BJ (cell line): ENCODE results near the gene RBM4B. TPM values are rescaled to one million over a fixed set of nuclear protein-coding genes. Genes with fewer than 3 reads are reported as not detected.

Experiments used
- CTCF ChIA-PET: fragments of 350-600 bp; formaldehyde crosslinking; extraction: SDS; loops from one replicate; lab custom pipeline; 2021; ENCODE audit warnings: antibody characterized with exemption, inconsistent platforms; lab: Yijun Ruan, JAX
- POLR2A ChIA-PET: fragments of 300-600 bp; sonication (Branson Sonifier 250); formaldehyde crosslinking; extraction: SDS; loops from one replicate; lab custom pipeline; 2021; ENCODE audit warnings: antibody characterized with exemption; lab: Charles Lee
- DNase-seq: peaks from one replicate; pipeline ENCODE4 v3.0.0-alpha.2; 2011; ENCODE audit warnings: low read depth
- H3K27me3 ChIP-seq: 2 replicates; pipeline ENCODE4 v1.6.0; 2011; ENCODE audit warnings: low read length; ENCODE audit not compliant: control insufficient read depth, insufficient read depth
- H3K36me3 ChIP-seq: 2 replicates; pipeline ENCODE4 v1.5.1; 2011; ENCODE audit warnings: low read length; ENCODE audit not compliant: control insufficient read depth, insufficient read depth
- H3K4me3 ChIP-seq: 2 replicates; pipeline ENCODE4 v1.5.1; 2011; ENCODE audit warnings: low read depth, mild to moderate bottlenecking, control low read depth, low read length
- polyA plus RNA-seq: library from polyadenylated mRNA; depleted of rRNA; stranded (reverse); fragments of >200 nt; gene quantifications from 2 replicates; pipeline ENCODE4 v1.2.3, GENCODE V29; 2011
- TF ChIP-seq, protein P1 (sequence below): IDR thresholded peaks from 2 replicates; pipeline ENCODE4 v1.5.1; 2011; ENCODE audit warnings: low read depth, mild to moderate bottlenecking, control low read depth, inconsistent platforms, low read length, moderate library complexity; ENCODE audit not compliant: insufficient read depth

RBM4B gene
- polyA plus RNA-seq, 1 experiment, result 26.7 TPM

DNA sequence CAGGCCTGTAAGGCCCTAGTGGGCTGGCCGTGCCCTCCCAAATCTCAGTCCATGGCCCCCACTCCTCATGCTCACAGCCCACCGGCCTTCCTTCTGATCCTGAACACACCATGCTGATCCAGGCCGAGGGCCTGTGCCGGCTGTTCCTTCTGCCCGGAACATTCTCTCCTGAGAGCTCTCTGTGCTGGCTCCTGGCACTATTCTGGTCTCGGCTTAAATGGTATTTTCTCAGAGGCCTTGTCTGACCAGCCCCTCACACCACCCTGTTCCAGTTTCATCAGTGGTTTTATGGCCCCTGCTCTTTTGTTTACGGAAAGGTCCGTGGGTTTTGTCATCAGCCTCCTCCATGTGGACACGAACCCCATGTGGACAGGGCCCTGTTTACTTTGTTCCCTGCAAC is 29.3 kb upstream of the RBM4B start:
- Histone ChIP-seq H3K36me3 (no peaks in the 10 kb centered on the region), H3K4me3 (no peak overlapping the region), H3K27me3 (no peaks in the 10 kb centered on the region)
- TF ChIP-seq, protein P1, sequence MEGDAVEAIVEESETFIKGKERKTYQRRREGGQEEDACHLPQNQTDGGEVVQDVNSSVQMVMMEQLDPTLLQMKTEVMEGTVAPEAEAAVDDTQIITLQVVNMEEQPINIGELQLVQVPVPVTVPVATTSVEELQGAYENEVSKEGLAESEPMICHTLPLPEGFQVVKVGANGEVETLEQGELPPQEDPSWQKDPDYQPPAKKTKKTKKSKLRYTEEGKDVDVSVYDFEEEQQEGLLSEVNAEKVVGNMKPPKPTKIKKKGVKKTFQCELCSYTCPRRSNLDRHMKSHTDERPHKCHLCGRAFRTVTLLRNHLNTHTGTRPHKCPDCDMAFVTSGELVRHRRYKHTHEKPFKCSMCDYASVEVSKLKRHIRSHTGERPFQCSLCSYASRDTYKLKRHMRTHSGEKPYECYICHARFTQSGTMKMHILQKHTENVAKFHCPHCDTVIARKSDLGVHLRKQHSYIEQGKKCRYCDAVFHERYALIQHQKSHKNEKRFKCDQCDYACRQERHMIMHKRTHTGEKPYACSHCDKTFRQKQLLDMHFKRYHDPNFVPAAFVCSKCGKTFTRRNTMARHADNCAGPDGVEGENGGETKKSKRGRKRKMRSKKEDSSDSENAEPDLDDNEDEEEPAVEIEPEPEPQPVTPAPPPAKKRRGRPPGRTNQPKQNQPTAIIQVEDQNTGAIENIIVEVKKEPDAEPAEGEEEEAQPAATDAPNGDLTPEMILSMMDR, result no peak
- ChIA-PET CTCF (interaction anchor here (0.6 kb wide), 1 partner anchor 23 kb away, joined by 3 read pairs; no protein-coding TSS in a partner anchor), POLR2A (no interaction called here)
- no peak for DNase-seq

DNA sequence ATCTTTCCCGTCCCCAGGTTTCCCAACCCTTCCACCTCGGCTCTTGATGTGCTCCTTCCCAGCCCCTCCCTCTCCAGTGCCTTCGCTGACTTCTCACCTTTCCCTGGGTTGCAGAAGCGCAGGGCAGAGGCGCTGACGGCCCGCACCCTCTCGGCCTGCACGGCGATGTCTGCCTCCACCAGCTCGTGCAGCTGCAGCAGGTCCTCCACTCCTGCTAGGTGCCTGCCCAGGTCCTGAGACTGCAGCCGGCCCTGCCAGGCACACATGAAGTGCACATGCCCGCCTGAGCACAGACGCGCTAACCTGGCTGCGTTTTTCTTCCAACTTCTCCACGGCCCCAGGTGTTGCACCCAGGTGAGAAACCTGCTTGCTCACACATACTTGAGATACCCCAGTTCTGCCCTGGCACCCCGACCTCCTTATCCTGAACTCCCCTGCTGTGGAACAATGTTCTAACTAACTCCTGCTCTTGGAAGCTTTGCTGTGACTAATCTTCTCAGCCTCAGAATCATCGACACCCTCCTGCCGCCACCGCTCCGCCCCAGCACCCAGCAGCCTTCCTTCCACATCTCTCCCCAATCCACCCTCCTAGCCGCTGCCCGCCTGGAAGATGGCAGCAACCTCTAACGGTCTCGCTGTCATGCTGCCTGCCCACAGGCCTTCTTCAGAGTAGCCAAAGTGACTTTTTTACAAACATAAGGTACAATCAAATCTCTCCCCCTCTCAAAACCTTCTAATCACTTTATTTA is 28.1 kb upstream of the RBM4B start:
- TF ChIP-seq, protein P1, result no peak
- CTCF ChIA-PET, result interaction anchor here (0.9 to 1.2 kb wide), 2 partner anchors 10 to 20 kb away, joined by 3 read pairs; no protein-coding TSS in a partner anchor
- POLR2A ChIA-PET, result no interaction called here
- Histone ChIP-seq H3K36me3 (no peaks in the 10 kb centered on the region), H3K27me3 (no peaks in the 10 kb centered on the region), H3K4me3 (no peak overlapping the region)
- DNase-seq, result no peak

DNA sequence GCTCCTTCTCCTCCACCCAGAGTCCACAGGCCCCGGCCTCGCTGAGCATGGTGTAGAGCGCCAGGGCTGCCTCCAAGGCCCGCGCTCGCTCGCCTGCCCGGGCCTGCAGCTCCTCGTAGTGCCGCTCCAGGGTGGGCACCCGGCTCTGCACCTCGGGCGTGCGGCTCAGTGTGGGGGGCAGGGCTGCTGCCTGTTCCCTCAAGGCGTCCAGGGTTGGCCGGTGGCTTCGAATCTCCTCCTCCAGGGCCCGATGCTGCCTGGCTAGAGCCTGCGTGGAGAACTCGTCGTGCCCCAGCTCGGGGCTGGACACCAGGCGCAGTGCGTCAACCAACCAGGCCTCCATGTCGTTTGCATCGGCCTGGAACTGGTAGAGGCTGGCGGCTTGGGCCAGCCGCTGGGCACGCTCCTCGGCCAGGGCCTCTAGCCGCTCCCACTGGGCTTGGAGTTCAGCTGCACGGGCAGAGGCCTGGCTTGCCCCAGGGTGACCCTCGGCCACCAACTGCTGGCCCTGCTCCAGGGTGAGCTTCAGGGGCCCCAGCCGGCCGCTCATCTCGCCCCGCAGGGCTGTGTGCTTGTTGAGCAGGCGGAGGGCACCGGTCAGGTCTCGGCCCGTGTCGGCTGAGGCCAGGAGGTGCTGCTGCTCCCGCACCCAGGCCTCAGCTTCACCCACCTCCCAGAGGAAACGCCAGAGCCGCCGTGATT is 27.1 kb upstream of the RBM4B start:
- POLR2A ChIA-PET, result no interaction called here
- no peak for DNase-seq
- Histone ChIP-seq H3K36me3 (no peaks in the 10 kb centered on the region), H3K4me3 (no peak overlapping the region), H3K27me3 (no peaks in the 10 kb centered on the region)
- TF ChIP-seq, protein P1, result no peak
- CTCF ChIA-PET, result interaction anchor here (0.9 to 1.2 kb wide), 2 partner anchors 9 to 10 kb away, joined by 3 to 5 read pairs; no protein-coding TSS in a partner anchor

DNA sequence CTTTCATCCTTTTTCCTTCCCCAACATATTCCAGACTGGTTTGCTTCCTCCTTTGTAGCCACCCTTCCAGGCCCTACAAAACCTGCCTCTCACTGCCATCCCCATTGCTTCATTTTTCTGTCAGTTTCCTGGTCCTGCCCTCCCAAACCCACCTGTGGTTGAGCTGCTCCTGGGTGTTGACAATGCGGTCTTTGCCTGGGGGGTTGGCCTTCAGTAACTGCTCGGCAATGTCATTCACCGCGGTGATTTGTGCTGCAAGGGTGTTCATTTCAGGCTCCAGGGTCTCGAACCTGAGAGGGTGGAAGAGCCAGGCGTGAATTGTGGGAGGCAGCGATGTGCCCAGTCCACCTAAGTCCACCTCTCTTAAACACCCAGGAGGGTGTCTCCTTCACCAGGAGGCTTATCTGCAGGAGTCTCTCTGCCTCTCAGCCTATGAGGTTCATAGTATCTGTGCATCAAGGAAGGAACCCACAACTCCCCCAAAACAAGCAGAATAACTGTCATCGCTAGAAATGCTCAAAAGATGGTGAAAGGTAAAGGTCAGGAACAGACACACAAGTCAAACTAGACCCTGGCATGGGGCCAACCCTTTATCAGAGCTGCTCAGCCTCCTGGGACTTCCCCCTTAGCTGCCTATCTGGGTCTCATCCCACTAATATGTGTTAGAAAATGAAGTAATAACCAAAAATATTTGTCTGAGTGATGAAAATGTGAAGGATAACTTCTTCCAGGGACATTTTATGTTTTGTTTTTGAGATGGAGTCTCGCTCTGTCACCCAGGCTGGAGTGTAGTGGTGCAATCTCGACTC is 23.9 kb upstream of the RBM4B start:
- Histone ChIP-seq H3K36me3 (no peaks in the 10 kb centered on the region), H3K4me3 (no peak overlapping the region), H3K27me3 (no peaks in the 10 kb centered on the region)
- no peak for DNase-seq
- TF ChIP-seq, protein P1, result no peak
- CTCF ChIA-PET, result interaction anchor here (1.5 kb wide), 1 partner anchor 132 kb away, joined by 5 read pairs; no protein-coding TSS in a partner anchor
- POLR2A ChIA-PET, result no interaction called here
